ENCODE results near the gene FHIP1B.

FHIP1B gene

GRCh38 chr11:6238902-6239301 lies 4.5 kb upstream of the FHIP1B start, which contains the start of gene CNGA4:
TSS of gene CNGA4 (plus strand) at chr11:6239089. CDS start at chr11:6239207, 118 bp downstream.
- DNase-seq, result no peak

- DNase-seq, result no peak
Measured at GRCh38 chr11:6237761-6238302, 3.4 kb upstream of the FHIP1B start.

GRCh38 chr11:6237266-6237665 lies 2.8 kb upstream of the FHIP1B start:
- DNase-seq, result no peak

GRCh38 chr11:6233984-6234386 lies 451 bp downstream of the FHIP1B start:
- DNase-seq, result no peak

- no peak for DNase-seq
Measured at GRCh38 chr11:6232899-6233298, 1.5 kb downstream of the FHIP1B start.

- DNase-seq, result no peak
Measured at GRCh38 chr11:6229911-6230310, 4.5 kb downstream of the FHIP1B start.

GRCh38 chr11:6228520-6228919 lies 5.9 kb downstream of the FHIP1B start:
- DNase-seq, result no peak

- no peak for DNase-seq
Measured at GRCh38 chr11:6225896-6226295, 8.5 kb downstream of the FHIP1B start.

GRCh38 chr11:6225024-6225423 lies 9.4 kb downstream of the FHIP1B start:
- DNase-seq, result no peak

- DNase-seq, result no peak
Measured at GRCh38 chr11:6224421-6224820, 10.0 kb downstream of the FHIP1B start.

GRCh38 chr11:6223854-6224253 lies 10.6 kb downstream of the FHIP1B start:
- DNase-seq, result no peak

GRCh38 chr11:6219359-6219758 lies 15.1 kb downstream of the FHIP1B start:
- DNase-seq, result peak; percentile 88

- no peak for DNase-seq
Measured at GRCh38 chr11:6217722-6218121, 16.7 kb downstream of the FHIP1B start.

GRCh38 chr11:6216501-6216900 lies 17.9 kb downstream of the FHIP1B start:
- no peak for DNase-seq

GRCh38 chr11:6214530-6214929 lies 19.9 kb downstream of the FHIP1B start:
- DNase-seq, result no peak

- DNase-seq, result no peak
Measured at GRCh38 chr11:6210274-6210955, 24.0 kb downstream of the FHIP1B start.

GRCh38 chr11:6209801-6210200 lies 24.6 kb downstream of the FHIP1B start:
- DNase-seq, result no peak

- no peak for DNase-seq
Measured at GRCh38 chr11:6206456-6207180, 27.8 kb downstream of the FHIP1B start.

GRCh38 chr11:6205366-6205765 lies 29.1 kb downstream of the FHIP1B start, which contains the start of gene C11orf42:
TSS of gene C11orf42 (plus strand) at chr11:6205557. CDS start at chr11:6205616, 59 bp downstream.
- DNase-seq, result no peak

- DNase-seq, result no peak
Measured at GRCh38 chr11:6204706-6205105, 29.7 kb downstream of the FHIP1B start.

- no peak for DNase-seq
Measured at GRCh38 chr11:6203327-6203726, 31.1 kb downstream of the FHIP1B start.

- DNase-seq, result no peak
Measured at GRCh38 chr11:6202041-6202440, 32.4 kb downstream of the FHIP1B start.

GRCh38 chr11:6201481-6201880 lies 33.0 kb downstream of the FHIP1B start:
- DNase-seq, result no peak

GRCh38 chr11:6200975-6201374 lies 33.5 kb downstream of the FHIP1B start:
- no peak for DNase-seq

All from kidney glomerular epithelial cell (primary cell).